Medulla oblongata (tissue), 1 donor: ENCODE data around the gene MAP2K3.
"Not testable (repeated sequence)": the region's sequence is repeated elsewhere in the genome, so short reads cannot be mapped to it uniquely, and the experiment has no call there.

ENCODE experiments used
- DNase-seq: peaks from one replicate; pipeline ENCODE4 v3.0.0-alpha.2; 2015; ENCODE audit errors: extremely low spot score

Gene MAP2K3

DNA sequence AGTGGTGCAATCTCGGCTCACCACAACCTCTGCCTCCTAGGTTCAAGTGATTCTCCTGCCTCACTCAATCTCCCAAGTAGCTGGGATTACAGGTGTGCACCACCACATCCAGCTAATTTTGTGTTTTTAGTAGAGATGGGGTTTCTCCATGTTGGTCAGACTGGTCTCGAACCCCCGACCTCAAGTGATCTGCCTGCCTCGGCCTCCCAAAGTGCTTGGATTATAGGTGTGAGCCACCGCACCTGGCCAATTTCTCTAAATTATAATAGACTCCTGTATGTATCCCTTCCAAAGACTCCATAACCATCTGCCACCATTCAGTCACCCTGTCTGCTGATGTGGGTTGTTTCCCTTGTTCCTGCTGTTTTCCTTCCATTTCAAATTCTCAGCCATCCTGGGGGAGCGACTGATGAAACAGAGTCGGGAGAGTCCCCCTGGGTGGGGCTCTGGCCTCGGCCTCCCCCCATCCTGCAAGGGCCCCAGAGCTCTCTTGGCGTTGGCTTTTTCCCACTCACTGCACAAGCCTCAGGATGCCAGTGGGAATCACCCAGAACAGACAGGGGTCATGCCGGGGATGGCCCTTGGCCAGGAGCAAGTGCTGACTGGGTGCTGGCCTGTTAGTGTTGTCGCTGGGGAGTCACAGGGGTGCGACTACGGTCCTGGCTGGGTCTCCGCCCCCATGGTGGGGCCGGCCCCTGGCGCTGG, 25.7 kb downstream of the MAP2K3 start:
- DNase-seq: not testable (repeated sequence)

DNA sequence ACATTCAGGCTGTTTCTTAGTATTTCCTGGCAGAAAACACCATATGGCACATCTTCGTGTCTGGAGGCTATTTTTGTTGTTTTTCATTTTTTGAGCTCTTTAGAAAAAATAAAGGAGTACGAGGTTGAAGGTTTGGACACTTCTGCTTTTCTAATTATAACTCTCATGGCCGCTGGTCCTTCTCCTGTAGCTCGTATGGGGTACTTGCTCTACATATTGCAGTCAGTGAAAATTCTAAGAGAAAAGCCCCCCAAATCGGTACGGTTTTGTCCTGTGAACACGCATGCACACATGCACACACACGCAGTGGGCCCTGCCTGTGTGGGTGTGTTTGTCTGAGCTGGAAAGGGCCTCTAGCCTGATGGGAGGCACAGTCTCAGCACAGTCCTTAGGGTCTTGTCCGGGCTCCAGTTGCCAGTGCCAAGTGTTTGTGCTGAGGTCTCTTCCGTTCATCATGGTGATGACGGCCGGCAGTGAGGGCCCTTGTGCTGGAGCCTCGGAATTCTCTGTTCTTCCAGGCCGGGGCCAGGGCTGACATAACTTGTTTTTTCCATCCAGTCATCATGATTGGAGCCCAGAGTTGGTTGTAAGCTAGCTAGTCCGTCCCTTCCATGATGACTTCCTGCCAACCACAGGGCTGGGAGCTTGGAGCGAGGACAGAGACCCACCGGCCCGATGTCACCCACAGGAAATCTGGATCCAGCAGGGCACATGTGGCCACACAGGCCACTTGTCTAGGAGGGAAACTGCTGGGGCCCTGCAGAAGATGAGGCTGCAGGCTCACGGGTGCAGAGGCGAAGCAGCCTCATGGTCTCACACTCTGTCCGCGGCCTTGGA, 26.5 kb downstream of the MAP2K3 start:
- not testable (repeated sequence) for DNase-seq

DNA sequence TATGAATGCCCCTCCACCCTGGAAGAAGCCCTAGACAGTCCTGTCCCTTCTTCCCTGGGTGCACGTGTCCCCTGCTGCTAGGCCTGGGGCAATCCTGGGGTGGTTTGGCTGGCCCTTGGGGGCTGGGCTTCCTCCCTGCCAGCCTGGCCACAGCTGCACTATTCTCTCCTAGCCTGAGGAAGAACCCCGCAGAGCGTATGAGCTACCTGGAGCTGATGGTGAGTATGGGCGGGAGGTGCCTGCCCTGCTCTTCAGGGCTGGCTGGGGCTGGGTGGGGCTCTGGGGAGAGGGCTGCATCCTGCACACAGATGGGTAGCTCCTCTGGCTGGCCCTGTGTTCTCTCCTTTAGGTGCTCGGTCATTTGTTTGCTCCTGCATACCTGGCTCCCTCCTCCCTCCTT, 28.8 kb downstream of the MAP2K3 start:
- DNase-seq: no peak

DNA sequence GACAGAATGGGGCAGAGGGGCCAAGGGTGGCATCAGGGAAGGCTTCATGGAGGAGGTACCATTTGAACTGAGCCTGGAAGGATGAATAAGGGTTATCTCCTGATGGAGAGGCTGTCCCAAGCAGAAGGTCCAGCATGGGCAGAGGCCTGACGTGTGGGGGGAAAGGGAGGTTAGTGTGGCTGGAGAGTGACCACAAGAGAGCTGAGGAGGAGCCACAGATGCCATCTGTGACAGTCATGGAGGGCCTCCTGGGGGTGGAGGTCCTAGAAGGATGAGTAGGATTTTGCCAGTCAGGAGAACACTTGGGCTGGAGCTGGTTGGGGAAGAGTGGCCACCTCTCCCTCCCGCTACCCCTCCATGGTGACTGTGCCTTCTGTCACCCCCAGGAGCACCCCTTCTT, 29.2 kb downstream of the MAP2K3 start:
- not testable (repeated sequence) for DNase-seq

DNA sequence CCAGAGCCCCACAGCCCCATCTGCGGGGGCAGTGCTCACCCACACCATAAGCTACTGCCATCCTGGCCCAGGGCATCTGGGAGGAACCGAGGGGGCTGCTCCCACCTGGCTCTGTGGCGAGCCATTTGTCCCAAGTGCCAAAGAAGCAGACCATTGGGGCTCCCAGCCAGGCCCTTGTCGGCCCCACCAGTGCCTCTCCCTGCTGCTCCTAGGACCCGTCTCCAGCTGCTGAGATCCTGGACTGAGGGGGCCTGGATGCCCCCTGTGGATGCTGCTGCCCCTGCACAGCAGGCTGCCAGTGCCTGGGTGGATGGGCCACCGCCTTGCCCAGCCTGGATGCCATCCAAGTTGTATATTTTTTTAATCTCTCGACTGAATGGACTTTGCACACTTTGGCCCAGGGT, 29.8 kb downstream of the MAP2K3 start:
- DNase-seq: not testable (repeated sequence)

DNA sequence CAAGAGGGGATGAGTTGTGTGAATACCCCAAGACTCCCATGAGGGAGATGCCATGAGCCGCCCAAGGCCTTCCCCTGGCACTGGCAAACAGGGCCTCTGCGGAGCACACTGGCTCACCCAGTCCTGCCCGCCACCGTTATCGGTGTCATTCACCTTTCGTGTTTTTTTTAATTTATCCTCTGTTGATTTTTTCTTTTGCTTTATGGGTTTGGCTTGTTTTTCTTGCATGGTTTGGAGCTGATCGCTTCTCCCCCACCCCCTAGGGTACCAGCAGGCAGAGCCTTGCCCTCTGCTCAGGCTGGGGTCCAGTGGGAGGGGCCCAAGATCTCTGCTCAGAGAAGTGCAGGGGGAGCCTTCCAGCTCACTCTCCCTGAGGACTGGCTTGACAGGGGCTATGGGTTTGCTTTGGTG, 30.2 kb downstream of the MAP2K3 start:
- DNase-seq: not testable (repeated sequence)

DNA sequence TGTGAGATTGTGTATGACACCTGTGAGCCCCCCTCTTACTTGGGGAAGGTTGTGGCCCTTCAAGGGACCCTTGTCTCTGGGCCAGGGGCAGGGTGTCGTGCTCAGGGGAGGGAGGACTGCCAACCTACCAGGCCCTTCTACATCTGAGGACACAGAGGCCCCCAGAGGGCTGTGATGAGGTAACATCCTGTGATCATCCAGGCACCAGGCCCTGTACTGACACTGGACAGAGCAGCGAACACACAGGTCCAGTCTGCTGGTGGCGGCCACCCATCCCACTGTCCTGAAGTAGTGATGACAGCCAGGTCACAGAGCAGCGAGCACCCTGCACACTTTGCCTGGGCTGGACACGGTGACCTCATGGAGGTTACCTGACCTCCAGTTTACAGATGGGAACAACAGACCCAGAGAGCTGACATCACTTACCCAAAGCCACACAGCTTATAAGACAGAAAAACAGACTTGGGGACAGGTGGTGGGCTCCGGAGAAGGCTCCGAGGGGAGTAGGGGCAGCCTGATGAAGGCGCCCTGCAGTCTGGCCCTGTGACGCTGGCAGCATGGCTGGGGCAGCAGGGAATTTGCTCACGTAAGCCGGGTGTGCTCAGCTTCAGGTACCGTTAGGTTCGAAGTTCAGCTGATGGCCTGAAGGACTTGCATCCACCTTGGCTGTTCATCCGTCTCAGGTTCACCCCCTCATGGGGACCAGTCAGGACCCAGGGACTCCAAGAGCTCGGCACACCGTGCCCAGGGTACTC, 30.9 kb downstream of the MAP2K3 start:
- DNase-seq: not testable (repeated sequence)

DNA sequence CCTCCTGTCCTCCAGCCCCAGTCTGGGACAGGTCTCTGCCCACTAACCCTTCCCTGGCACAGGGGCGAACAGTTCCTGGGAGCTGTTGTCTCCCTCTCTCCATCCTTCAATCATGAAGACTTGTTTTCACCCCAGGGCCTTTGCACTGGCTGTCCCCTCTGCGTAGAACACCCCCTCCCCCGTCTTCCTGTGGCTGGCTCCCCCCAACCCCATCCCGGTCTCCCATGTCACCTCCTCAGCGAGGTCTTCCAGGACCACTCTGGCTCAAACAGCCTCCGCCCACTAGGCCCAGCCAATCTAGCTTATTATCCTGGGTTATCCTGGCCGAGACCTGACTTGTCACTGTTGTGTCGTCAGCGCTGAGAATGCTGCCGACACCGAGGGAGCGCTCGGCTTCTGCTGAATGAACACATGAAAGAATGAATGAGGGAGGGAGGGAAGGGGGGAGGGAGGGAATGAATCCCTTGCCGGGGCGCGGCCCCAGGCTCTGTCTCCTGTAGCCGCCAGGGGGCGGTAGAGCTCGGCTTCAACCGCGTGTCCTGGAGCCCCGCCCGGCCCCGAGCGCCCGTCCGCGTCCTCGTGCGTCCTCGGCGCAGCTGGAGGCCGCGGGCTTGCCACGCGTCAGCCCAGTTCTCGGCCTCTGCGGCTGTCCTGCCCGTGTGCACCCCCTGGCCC, 31.8 kb downstream of the MAP2K3 start:
- DNase-seq: not testable (repeated sequence)

DNA sequence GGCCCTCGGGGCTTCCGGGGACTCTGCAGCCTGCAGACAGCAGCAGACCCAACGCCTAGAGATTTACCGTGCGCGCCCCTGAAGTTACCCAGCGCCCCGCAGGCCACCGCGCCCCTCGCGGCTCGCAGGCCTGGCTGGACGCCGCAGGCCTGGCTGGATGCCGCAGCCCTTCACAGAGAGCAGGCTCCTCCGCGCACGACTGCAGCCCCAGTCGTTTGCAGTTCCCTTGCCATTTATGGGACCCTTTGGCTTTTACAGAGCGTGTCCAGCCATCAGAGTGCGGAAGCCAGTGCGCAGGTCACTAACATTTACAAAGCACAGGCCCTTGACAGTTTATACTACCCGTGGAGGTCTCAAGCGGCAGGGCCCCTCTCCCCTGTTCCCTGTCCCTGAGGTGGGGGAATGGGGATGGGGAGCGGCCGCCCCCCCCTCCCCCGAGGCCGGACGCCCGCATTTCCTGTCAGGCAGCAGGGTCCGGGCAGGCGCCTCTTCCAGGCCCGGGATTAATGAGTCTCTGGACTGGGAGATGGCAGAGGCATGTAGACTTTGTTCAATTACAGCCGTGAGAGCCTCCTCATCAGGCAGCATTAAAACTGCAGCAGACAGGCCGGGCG, 32.5 kb downstream of the MAP2K3 start:
- DNase-seq: not testable (repeated sequence)

DNA sequence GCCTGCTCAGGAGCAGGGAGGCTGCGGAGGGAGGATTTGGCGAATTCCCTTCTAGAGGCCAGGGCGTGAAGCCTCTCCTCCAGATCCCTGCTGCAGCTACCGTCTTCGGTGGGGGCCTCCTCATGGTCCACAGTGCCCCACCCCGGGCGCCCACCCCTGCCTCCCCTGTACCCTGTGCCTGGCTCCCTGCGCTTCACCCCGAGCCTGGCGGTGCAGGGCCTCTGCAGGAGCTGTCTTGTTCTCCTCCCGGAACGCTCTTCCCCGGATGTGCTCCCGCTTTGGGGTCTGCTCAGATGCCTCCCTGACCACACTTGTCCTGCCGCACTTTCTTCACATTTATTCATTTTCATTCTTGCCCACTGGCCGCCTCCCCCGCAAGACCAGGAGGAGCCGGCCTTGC, 33.3 kb downstream of the MAP2K3 start:
- peak; percentile 1 for DNase-seq

DNA sequence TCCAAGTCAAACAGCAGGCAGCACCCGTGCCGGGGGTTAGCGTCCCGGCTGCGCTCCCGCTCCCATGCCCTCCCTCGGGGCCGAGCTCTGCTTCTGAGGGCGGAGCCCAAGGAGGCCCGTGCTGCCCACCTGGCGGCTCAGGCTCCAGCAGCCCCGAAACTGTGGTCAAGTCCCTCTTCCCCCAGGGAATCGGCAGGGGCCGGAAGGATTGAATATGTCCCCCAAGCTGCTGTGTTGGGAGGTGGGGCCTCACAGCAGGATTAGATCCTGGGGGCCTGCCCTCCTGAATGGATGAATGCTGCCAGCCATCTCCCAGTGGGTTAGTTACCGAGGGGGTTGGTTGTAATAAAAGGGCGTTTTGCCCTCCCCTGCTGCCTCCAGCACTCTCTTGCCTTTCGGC, 33.9 kb downstream of the MAP2K3 start:
- DNase-seq: no peak

DNA sequence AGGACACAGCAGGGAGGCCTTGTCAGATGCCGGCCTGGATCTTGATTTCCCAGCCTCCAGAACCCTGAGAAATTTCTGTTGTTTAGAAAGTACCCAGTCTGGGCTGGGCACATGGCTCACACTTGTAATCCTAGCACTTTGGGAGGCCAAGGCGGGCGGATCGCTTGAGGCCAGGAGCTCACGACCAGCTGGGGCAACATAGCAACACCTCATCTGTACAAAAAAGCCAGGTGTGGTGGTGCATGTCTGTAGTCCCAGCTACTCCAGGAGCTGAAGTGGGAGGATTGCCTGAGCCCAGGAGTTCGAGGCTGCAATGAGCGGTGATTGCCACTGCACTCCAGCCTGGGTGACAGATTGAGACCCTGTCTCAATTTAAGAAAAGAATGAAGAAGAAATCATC, 34.3 kb downstream of the MAP2K3 start:
- DNase-seq: not testable (repeated sequence)

DNA sequence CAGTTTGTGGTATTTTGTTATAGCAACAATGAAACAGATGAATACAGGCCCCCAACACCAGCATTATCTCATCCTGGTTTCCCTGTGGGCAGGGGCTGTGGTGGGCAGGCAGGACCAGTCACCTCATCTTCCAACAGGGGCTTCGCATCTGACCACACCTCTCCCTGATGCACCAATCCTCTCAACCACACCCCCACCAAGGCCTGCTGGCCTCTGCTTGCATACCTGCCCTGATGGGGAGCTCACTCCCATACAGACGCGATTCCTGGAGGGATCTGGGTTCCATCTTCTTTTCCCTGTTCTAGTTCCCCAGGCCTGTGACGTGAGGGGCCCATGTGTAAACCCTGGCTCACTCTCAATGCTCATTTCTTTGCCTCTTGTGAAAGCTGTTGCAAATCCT, 34.7 kb downstream of the MAP2K3 start:
- DNase-seq: not testable (repeated sequence)

DNA sequence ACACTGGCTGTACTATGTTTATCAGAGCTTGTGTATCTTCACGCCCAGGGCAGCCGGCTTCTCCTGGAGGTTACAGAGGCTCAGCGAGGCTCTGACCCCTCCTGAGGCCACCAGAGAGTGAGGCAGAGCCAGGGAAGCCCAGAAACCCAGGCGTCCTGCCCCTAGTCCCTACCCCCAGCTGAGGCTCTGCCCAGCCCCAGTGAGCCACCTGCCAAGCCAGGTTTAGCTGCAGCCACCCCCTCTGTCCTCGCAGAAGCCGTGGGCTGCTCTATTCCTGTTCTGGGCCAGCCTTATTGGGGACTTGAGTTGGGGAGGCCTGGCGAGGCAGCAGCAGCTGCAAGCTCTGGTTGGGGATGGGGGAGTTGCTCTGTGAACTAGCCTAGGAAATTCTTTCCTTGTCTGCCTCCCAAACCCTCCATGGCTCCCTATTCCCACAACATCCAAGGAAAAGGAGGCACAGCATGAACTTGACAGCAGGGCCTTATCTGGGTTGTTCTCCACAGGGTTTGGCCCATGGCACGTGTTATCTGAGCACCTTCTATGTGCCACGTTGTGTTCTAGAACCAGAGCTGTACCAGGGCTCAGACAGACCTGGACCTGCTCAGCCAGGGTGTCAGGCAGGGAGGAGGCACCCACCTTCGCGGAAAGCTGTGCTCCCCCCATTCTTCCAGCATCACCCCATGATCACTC, 35.3 kb downstream of the MAP2K3 start:
- DNase-seq: not testable (repeated sequence)

DNA sequence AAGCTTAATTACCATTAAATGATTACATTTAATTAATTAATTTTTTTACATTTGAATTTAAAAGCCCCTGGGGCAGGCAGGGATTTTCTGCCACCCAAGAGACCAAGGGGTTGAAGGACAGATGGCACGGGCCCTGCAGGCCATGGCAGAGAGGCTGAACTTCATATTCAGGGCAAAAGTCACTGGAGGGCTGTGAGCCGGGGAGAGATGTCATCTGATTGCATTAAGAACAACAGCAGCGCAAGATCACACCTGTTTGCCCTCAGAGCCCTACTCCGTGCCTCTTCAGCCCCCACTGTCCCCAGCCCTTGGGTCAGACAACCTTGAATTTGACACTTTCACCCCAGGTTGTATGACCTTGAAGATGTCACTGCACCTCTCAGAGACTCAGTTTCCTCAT, 35.9 kb downstream of the MAP2K3 start:
- not testable (repeated sequence) for DNase-seq

DNA sequence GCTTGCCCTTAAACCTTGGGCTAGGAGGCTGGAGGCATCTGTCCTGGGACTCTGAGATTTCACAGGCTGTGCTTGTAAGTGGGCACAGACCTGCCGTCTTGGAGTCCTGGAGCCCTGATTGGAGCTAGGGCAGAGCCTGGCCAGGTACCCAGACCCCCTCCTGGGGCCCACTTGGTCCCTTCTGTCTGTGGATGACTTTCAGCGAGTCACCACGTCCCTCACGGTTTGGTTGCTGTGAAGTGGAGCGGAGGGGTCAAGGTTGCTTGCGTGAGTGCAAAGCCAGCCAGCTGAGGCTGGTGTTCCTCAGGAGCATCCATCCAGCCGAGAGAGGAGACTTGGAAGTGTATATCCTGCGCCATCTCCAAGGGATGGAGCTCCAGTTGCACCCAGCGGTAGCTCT, 36.5 kb downstream of the MAP2K3 start:
- DNase-seq: not testable (repeated sequence)

DNA sequence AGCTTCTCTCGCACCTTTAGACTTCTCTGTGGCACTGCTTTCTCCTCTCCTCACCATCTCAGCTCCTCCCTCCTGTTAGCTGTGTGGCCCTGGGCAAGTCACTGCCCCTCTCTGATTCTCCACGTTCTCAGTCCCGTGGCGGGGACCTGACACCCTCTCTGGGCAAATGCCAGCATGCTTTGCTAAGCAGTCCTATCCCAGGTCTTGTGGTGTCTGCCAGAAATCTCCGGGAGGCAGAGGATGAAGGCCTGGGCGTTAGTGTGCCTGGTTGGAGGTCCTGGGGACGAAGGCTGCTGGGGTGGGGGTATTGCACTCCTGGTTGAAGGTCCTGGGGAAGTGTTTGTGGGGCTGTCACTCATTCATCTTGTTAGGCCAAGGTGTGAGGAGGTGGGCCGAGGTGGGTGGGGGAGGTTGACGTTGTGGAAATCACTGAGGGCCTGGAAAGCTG, 37.3 kb downstream of the MAP2K3 start:
- DNase-seq: not testable (repeated sequence)

DNA sequence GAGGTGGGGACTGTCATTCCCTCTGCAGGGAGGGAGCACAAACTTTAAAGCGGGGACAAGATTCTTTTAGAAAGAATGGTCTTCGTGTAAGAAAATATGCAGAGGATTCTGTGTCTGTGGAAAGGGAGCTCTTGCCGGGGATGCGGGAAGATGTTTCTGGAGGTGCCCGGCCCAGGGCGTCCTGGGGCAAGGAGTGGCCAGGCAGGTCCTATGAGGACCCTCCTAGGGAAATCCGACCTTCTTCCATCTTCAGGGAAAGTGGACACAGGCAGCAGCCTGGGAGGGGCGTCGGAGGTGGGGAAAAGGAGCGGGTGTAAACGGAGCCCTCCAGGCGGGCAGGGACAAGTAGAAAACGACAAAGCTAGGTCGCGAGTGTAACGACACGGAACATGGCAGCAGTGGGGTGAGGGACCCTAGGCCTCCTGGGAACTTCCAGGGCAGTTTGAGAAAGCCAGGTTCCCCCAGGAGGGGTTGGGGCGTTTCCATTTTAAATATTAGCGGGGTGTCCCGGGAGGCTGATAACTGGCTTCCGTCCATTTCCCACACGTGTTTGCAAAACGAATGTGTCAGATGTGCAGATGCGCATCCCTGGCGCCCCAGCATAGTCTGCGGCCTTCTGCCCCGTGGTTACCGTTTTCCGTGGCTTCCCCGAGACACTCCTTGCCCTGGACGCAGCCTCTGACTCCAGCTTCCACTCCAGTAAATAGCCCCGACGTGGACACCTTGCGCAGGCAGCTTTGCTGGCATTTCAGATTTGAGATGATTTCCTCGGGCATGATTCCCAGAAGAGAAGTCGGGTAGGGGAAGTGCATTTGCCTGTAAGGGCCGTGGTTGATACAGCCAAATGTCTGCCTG, 39.0 kb downstream of the MAP2K3 start:
- DNase-seq: not testable (repeated sequence)

DNA sequence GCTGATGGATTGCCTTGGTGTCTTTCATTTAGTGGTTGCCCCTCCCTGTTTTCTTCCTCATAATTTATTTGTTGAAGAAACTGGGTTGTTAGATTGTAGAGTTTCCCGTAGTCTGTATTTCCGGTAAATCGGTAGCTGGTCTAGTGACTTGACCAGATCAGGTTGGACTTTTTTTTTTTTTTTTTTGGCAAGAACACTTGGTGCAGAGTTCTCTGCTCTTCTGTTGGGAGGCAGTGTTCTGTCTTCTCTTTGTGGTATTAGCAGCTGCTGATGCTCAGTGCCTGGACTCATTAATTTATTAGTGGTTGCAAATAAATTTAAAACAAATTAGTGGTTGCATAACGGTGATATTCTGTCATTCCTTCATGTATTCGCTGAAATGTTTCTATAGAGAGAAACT, 40.2 kb downstream of the MAP2K3 start:
- not testable (repeated sequence) for DNase-seq

DNA sequence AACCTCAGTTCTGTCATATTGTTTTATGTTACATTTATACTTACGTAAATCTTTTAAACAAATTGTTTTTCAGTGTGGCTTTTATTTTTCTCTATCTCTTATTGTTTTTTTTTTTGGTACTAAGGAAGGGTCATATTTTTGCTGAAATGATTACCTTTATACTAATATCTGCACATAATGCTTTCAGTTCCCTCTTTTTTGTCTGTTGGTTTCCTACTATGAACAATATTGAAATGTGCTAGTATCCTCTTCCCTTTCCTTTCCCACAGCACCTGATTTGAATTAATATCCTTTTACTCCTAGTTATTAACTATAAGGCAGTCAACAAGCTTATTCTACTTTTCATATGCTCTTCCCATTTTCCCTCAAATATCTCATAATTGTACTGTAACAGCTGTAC, 43.4 kb downstream of the MAP2K3 start:
- not testable (repeated sequence) for DNase-seq
